ENCODE results near the gene FMN2. TPM values are rescaled to one million over a fixed set of nuclear protein-coding genes. Genes with fewer than 3 reads are reported as not detected.

Gene FMN2
- total RNA-seq, result 61.1 TPM

- DNase-seq, result peak; percentile 45
Observed at GRCh38 chr1:240091614-240092300, at the start of gene FMN2. FMN2 (plus strand) TSS chr1:240091883; CDS start chr1:240092110, 227 bp downstream.

DNA sequence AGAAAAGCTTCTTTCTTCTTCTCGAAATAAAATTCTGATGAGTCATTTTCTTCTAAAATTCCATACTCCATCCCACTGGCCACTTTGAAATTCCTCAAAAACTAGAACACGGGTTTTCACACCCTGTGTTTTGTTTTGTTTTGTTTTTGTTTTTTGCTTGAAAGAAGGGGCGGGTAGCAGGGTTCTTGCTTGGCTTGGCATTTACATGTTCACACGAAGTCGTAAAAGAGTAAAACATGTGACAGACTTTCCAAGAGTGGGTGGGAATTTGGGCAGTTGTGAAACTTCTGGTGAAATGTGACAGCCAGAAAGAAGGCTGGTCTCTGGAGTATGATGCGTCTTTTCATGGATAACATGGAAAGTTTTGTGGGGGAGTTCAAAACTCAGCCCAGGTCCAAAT is 47.1 kb upstream of the FMN2 start:
- DNase-seq, result no peak

DNA sequence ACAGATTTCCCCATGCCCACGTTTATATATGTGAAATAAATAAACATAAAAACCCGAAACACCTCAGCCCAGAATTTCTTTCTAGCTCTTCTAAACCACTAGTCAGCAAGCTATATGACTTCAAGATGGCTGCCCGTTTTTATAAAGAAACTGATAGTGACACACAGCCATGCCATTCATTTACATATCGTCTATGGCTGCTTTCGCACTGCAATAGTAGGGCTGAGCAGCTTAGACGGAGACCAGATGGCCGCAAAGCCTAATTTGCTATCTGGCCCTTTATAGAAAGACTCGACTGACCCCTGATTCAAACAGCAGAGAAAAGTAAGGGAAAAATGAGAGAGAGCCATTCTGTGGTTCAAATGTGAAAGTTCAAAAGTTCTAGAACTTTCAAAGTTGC is 45.7 kb upstream of the FMN2 start:
- DNase-seq, result no peak

DNA sequence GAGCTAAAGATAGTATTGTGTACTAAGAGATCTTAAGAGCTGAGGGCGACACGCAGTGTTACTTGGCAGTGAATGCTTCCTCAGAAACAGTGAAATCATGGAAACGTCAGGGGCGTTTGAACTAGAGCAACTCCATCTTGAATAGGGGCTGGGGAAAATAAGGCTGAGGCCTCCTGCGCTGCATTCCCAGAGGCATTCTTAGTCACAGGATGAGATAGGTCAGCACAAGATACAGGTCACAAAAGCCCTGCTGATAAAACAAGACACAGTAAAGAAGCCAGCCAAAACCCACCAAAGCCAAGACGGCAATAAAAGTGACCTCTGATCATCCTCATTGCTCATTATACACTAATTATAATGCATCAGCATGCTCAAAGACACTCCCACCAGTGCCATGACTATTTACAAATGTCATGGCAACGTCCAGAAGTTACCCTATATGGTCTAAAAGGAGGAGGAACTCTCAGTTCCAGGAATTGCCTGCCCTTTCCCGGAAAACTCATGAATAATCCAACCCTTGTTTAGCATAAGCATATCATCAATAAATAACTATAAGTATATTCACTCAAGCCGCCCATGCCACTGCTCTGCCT is 37.5 kb upstream of the FMN2 start:
- DNase-seq, result no peak

DNA sequence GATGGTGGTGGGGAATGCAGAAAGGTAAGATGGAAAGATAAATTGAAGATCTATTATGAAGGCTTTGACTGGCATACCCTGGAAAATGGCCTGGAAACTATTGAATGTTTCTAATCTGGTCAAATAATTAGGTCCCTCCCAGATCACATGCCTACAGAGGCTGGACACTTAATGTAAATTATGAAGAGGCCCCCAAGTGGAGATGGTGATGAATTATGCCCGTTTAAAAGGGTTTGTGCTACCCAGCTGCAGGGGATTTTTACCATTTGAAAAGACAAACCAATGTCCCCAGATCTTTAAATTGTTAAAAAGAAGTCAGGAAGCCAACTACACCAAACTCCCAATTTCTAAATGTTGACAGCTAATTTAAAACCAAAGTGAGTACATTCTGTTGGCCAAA is 35.7 kb upstream of the FMN2 start:
- no peak for DNase-seq

GRCh38 chr1:240056350-240056749 is 35.3 kb upstream of the FMN2 start:
- no peak for DNase-seq

DNA sequence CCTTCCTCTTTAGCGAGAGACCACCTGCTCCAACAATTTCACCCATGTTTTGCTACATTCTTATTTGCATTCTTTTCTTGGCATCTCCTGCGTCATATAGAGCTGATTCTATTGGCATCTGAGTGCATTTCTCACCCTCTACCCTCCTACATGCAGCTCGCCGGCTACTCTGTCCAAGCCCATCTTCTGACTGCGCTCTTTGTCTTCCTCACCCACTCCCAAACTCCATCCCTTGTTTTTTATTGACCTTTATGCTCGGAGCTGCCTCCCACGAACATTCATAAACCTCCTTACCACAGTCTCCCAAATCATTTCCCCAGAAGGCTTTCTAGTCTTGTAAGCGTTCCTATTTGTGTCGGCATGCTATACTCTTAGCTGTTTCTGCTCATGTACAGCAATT is 33.6 kb upstream of the FMN2 start:
- no peak for DNase-seq

- DNase-seq, result no peak
Observed at GRCh38 chr1:240068961-240069360, 22.7 kb upstream of the FMN2 start.

DNA sequence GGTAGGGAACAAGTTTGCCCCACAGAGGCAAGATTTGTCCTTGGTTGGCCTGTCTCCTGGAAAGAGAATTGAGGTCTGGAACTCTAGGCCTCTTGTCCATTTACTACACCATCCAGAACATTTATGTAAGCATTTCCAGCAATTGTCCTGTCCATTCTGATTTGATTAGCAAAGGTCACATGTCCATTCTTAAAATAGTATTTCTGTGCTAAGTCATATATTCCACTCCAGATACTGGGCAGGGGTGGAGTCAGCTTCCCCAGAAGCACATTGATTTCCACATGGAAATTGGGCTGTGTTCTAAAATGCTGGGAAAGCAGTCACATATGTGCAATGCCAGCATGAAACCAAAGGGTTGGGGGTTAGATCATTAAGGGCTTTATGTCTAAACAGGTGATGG is 21.5 kb upstream of the FMN2 start:
- DNase-seq, result no peak

DNA sequence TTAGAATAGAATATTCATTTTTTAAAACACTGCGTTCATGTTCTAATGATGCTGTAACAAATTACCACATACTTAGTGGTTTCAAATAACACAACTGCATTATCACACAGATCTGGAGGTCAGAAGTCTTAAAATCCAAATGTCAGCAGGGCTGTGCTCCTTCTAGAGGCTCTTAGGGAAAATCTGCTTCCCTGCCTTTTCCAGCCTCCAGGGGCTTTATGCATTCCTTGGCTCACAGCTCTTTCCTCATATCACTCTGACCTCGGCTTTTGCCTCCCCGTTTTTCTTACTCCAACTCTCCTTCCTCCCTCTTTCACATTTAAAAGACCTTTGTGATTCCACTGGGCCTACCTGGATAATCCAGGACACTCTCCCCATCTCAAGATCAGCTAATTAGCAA is 18.6 kb upstream of the FMN2 start:
- DNase-seq, result no peak

GRCh38 chr1:240074422-240074821 is 17.3 kb upstream of the FMN2 start:
- no peak for DNase-seq

DNA sequence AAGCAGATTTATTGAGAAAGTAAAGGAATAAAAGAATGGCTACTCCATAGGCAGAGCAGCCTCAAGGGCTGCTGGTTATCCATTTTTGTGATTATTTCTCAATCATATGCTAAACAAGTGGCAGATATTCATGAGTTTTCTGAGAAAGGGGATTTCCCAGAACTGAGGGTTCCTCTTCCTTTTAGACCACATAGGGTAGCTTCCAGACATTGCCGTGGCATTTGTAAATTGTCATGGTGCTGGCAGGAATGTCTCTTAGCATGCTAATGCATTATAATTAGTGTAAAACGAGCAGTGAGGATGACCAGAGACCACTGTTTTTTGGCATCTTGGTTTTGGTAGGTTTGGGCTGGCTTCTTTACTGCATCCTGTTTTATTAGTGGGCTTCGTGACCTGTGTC is 16.8 kb upstream of the FMN2 start:
- DNase-seq, result no peak

GRCh38 chr1:240084337-240084736 is 7.3 kb upstream of the FMN2 start:
- no peak for DNase-seq

DNA sequence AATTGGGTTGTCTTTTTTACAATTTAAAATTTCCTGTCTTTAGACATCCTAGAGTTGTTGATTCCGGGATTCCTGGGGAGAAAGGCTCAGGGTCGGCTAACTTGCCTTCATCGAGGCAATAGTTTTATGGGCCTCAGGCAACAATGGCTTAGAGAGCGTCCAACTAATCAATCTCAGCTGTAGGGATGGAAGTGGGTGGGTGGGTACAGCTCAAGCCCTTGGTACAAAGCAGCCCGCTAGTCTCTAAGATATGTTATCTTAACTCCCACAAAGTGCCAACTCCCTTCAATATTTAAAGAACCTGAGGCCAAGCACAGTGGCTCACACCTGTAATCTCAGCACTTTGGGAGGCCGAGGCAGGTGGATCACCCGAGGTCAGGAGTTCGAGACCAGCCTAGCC is 6.9 kb upstream of the FMN2 start:
- DNase-seq, result no peak

DNA sequence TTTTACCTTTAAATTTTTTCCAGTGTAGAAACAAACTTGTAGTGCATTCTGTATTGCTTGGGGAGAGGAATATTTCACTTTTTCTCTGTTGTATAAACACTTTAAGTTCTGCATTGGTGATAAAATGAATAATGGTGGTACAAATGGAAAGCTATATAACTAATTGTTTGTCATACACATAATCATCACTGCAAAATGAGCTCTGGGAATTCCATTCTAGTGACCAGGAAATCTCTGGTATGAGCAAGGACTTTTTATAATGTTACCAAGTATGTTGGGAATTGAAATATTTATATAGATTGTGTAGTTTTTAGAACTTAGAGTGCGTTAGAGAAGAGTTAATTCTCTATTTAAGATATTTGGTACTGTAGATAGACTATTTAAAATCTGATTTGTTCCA is 5.0 kb upstream of the FMN2 start:
- DNase-seq, result no peak

DNA sequence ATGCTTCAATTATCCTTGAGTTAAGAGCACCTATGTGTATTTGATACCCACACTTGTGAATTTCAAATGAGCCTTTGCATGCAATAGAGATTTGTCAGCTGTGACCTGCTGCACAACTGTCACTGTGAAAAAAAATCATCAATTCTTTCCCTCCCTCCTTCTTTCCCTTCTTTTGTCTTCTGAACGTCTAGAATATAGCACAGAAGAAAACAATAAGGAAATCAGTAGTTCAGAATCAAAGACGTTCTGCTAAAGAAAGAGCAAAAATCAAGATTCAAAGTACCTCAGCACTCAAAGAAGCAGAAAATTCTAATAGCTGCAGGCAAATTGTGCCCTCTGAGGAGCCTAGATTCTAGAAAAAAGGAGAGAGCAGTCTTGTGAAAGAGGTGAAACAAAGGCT is 1.7 kb upstream of the FMN2 start:
- no peak for DNase-seq

GRCh38 chr1:240090957-240091600 is 604 bp upstream of the FMN2 start:
- no peak for DNase-seq

DNA sequence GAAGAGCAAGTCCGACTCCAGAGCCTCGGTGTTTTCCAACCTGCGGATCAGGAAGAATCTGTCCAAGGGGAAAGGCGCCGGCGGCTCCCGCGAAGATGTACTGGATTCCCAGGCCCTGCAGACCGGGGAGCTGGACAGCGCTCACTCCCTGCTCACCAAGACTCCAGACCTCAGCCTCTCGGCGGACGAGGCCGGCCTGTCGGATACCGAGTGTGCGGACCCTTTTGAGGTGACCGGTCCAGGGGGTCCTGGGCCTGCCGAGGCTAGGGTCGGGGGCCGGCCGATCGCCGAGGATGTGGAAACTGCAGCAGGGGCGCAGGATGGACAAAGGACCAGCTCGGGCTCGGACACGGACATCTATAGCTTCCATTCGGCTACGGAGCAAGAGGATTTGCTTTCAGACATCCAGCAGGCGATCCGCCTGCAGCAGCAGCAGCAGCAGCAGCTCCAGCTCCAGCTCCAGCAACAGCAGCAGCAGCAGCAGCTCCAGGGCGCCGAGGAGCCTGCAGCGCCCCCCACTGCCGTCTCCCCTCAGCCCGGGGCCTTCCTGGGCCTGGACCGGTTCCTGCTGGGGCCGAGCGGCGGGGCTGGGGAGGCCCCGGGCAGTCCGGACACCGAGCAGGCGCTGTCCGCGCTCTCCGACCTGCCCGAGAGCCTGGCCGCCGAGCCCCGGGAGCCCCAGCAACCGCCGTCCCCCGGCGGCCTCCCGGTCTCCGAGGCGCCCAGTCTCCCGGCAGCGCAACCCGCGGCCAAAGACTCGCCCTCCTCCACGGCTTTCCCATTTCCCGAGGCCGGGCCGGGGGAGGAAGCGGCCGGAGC is 827 bp downstream of the FMN2 start:
- DNase-seq, result peak; percentile 38

DNA sequence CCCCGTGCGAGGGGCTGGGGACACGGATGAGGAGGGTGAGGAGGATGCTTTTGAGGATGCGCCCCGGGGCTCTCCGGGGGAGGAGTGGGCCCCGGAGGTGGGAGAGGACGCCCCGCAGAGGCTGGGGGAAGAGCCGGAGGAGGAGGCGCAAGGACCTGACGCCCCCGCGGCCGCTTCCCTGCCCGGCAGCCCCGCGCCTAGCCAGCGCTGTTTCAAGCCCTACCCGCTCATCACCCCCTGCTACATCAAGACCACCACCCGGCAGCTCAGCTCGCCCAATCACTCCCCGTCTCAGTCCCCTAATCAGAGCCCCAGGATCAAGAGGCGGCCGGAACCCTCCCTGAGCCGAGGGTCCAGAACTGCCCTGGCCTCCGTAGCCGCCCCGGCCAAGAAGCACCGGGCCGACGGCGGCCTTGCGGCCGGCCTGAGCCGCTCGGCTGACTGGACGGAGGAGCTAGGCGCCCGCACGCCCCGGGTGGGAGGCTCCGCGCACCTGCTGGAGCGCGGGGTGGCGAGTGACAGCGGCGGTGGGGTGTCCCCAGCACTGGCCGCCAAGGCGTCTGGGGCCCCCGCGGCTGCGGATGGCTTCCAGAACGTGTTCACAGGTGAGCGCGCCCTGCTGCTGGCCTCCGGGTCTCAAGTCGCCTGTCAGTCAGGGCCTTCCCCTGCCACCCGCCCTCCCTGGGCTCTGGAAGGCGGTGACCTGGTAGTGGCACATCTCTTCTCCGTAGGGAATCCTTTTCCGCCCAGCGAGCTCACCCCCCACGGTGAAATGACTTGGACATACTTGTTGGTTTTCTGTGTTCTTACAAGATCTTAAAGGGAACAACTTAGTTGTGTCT is 1.7 kb downstream of the FMN2 start:
- no peak for DNase-seq

- DNase-seq, result no peak
Observed at GRCh38 chr1:240094041-240094722, 2.5 kb downstream of the FMN2 start.

DNA sequence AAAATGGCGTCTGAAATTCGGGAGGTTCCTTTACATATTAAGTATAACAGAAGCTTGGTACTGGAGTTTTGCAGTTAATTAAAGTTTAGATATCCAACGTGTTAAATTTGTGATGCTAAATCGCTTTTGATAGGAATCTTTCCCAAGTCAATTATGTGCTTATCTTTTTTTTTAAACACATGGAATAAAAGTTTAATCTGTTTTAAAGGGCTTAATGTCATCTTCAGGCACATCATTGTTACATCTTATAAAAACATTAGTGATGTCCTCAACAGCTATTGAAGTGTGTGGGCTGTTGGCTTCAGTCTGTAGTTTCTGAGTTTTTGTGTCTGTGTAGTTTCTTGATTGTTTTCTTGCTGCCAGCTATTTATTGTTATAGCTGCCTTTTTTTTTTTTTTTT is 5.3 kb downstream of the FMN2 start:
- DNase-seq, result no peak

- DNase-seq, result no peak
Observed at GRCh38 chr1:240098534-240098933, 6.9 kb downstream of the FMN2 start.
